Measurements from ENCODE around the gene SLC5A8.

Gene SLC5A8

GRCh38 chr12:101209319-101210302, at the start of gene SLC5A8:
Gene SLC5A8 (minus strand): TSS chr12:101210238. CDS start chr12:101209848, 390 bp downstream.
- DNase-seq: peak; percentile 73

GRCh38 chr12:101257357-101257756, 47.3 kb upstream of the SLC5A8 start:
- no peak for DNase-seq

- DNase-seq: no peak
Observed at GRCh38 chr12:101256266-101256665, 46.2 kb upstream of the SLC5A8 start.

GRCh38 chr12:101243616-101244015, 33.6 kb upstream of the SLC5A8 start:
- DNase-seq: no peak

GRCh38 chr12:101243074-101243473, 33.0 kb upstream of the SLC5A8 start:
- DNase-seq: no peak

- no peak for DNase-seq
Observed at GRCh38 chr12:101238800-101239329, 28.8 kb upstream of the SLC5A8 start.

- DNase-seq: no peak
Observed at GRCh38 chr12:101238306-101238705, 28.3 kb upstream of the SLC5A8 start.

GRCh38 chr12:101235686-101236085, 25.6 kb upstream of the SLC5A8 start:
- no peak for DNase-seq

GRCh38 chr12:101231636-101232035, 21.6 kb upstream of the SLC5A8 start:
- no peak for DNase-seq

- no peak for DNase-seq
Observed at GRCh38 chr12:101230547-101230946, 20.5 kb upstream of the SLC5A8 start.

GRCh38 chr12:101229841-101230241, 19.8 kb upstream of the SLC5A8 start:
- no peak for DNase-seq

GRCh38 chr12:101221301-101221700, 11.3 kb upstream of the SLC5A8 start:
- DNase-seq: no peak

GRCh38 chr12:101216810-101217209, 6.8 kb upstream of the SLC5A8 start:
- no peak for DNase-seq

- DNase-seq: no peak
Observed at GRCh38 chr12:101207086-101207780, 2.8 kb downstream of the SLC5A8 start.

GRCh38 chr12:101204602-101205304, 5.3 kb downstream of the SLC5A8 start:
- DNase-seq: no peak

- DNase-seq: no peak
Observed at GRCh38 chr12:101200824-101201223, 9.2 kb downstream of the SLC5A8 start.

- DNase-seq: no peak
Observed at GRCh38 chr12:101200145-101200544, 9.9 kb downstream of the SLC5A8 start.

- no peak for DNase-seq
Observed at GRCh38 chr12:101186291-101186690, 23.7 kb downstream of the SLC5A8 start.

- DNase-seq: no peak
Observed at GRCh38 chr12:101181776-101182175, 28.3 kb downstream of the SLC5A8 start.

- no peak for DNase-seq
Observed at GRCh38 chr12:101174541-101174940, 35.5 kb downstream of the SLC5A8 start.

GRCh38 chr12:101173197-101173749, 36.8 kb downstream of the SLC5A8 start:
- no peak for DNase-seq

GRCh38 chr12:101172316-101172715, 37.7 kb downstream of the SLC5A8 start:
- peak; percentile 90 for DNase-seq

- DNase-seq: no peak
Observed at GRCh38 chr12:101168001-101168400, 42.0 kb downstream of the SLC5A8 start.
